NK-92 treated with Interleukin-12 subunit alpha and Interleukin-12 subunit beta, amount 100 ng/mL, for 24 hours (cell line): ENCODE results near the gene PHF13.

Experiments used
- DNase-seq: peaks from one replicate; lab custom pipeline; 2025; lab: John Stamatoyannopoulos, UW

The PHF13 gene

GRCh38 chr1:6602669-6603237, 10.8 kb upstream of the PHF13 start, which contains the start of gene KLHL21:
Gene KLHL21 (minus strand): TSS chr1:6602869. CDS start chr1:6602817, 52 bp downstream.
- peak; percentile 73 for DNase-seq

DNA sequence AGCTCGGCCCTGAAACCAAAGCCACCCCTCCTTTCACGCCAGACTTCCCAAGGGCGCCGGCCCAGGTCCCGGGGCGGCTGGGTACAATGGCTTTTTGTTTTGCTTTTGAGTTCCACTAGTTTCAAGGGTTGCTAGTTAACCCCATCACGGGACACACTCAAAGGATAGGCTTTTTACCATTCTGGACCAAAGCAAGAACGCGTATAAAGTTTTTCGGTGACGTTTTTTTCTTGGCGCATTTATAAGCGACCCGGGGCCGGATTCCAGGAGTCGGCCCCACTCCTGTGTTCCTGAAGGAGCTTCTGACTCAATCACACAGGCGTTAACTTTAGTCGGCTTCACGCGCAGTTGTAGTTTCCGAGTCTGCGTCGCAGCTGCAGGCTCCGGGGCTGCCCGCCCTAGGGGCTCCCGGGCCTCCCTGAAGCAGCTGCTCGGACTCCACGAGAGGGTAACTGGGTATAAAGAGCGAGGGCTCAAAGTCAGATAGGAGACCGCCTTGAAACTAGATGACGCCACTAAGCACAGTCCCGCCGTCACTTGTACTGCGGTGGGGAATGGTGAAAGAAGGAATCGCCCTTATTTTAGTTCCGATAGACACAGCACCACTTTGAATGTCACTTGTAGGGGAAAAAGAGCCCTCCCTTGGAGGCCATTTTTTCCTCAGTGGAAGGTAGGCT, 10.2 kb upstream of the PHF13 start:
- no peak for DNase-seq

DNA sequence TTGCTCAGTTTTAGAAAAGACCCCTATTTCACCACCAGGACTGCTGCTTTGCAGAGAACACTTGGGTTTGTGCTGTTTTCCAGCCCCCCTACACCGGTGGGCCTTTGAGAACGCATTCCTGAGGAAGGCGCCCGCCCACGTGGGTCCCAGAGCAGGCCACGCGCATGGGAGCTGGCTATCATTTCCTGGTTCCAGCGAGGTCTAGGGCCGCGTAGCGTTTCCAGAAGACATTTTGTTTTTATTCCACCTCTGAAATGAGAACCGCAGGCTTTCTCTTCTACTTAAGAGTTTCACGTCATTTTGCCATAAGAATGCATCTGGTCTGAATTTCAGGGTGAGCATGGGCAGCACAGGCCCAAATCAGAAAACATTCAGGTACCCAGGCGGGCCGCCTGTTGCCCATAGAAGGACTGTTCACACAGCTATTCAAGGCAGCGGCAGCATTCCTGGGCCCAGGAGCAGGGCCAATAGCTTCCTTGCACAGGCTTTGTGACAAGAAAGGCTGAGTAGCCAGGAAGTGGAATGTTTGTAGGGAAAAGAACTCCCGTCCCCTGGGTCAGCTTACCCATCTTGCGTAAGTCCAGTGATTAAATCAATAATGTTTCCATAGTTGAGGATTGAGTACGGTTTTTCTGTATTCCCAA, 9.5 kb upstream of the PHF13 start:
- DNase-seq, result no peak

DNA sequence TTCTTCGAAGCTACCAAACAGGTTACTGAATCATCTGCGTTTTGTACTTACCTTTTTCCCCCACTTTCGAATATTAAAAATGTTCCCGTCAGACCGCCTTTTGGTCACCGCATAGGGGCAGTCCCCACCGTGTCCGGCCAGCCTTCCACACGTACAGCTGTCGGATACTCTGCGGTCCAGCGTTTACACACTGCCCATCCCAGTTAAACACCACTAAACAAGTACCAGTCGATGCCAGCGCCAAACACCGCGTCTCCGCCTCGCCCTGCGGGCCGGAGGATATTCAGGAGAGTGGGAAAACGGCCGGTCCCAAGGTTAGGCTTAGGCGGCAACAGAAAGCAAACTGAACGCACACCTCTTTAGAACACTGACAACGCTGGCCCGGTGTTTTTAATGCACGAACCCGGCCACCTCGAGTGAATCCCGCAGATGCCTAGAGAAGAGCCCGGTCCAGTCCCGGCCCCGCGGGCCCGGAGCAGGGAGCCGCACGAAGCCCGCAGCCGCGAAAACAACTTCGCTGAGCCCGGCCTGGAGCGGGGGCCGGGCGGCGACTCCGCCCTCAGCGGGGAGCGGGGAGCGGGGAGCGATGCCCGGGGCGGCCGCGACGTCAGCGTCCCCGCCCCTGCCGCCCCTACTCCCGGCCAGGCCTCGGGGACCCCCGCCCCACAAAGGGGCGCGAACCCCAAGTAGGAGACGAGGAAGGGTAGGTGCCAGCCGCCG, 730 bp upstream of the PHF13 start:
- DNase-seq, result no peak

- DNase-seq, result no peak
Observed at GRCh38 chr1:6614019-6614928, 743 bp downstream of the PHF13 start.

DNA sequence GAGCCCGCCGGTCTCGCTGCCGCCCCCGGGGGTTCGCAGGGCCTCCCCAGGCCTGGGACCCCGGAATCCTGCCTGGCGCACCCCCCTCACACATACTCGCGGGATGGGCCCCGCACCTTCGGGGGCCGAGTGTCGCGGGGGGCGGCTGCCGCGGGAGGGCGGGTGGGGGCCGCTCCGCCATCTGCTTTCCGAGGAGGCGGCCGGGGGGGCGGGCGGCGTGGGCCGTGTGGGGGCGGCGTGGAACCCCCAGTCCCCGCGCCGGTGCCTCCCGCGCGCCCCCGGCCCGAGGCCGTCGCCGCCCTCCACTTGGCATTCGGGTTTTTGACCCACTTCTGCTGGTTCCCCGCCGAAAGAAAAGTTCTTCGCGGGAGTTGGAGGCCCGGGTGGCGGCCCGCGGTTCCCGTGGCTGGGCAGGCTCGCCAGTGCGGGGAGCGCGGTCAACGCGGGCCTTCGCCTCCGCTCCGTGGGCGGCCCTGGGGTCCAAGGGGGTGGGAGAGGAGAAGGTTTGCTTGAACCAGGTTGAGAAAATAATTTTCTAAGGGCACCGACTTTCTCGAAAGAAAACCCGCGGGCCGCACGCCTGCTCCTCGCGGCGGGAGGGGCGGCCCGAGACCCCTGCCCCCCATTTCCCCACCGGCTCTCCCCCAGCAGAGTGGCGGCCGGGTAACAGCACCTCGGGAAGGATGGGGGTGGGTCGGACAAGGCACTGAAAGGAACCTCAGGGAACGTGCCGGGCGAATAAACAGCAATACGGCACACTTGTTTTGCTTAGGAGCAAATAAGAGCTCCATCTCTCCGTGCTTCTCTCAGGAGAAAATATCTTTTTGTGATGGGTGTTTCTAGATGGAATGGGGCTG, 1.6 kb downstream of the PHF13 start:
- no peak for DNase-seq

GRCh38 chr1:6619045-6619444, 5.5 kb downstream of the PHF13 start:
- DNase-seq, result no peak

- no peak for DNase-seq
Observed at GRCh38 chr1:6621429-6622391, 8.2 kb downstream of the PHF13 start.

- DNase-seq, result no peak
Observed at GRCh38 chr1:6622396-6623152, 9.0 kb downstream of the PHF13 start.

DNA sequence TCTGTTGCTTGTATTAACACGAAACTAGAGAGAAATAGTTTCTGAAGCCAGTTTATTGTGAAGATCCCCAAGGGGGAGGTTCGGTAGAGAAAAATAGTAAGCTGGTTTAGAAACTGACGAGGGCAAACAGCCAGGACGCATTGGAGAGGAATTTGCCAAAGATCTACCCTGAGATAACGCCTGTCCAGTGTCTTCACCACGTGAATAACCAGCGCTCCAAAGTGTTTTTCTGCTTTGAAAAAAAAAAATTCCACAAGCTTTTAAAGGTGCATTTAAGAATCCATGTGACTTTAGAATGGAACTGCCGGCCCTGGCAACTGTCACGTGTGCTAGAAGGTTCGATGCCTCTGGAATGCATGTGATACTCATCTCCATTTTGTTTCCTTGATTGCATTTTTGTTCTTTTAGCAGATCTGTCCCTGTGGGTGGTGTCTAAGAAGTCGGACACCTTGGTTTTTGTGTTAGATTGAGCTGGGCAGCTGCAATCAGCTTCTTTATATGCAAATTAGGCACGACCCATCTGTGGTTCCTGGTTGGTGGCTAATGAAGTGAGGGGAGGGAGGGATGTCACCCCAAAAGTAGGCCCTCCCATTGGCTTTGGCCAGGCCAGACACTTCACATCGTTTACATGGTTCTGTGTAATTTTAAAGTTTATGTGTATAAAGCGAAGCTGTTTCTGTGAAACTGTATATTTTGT, 9.9 kb downstream of the PHF13 start:
- no peak for DNase-seq

DNA sequence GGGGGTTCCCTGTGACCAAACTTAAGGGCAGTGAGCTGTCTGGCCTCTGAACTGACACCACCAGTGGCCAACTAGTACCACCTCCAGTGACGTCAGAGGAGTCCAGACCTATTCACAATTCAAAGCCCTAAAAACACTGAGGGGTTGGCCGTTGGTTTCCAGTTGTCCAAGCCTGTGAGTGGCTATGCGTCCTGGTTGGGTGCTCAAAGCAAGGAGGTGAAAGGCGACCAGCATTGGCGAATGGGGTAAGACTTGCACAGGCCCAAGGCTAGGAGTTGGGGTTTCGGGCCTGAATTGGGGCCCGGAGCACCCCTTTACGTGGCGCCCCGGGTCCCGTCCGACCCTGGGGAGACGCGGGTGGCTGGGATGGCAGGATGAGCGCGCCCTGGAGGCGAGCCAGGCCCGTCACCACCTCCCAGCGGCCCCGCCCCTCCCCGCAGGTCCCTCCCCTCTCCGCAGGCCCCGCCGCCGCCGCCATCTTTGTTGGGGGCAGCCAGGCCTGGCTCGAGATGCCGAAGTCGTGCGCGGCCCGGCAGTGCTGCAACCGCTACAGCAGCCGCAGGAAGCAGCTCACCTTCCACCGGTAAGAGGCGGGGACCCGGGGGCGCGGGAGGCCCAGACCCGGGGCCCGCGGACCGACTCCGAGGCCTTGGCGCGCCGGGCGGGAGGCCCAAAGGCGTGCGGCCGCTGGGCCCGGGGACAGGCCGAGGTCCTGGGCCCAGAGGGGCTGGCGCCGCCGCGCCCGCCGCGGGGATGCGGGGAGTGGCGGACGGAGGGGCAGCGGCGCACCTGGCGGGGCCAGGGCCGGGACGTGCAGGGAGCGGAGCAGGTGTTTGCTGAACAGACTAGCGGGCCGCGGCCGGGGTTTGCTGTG, 11.4 kb downstream of the PHF13 start, which contains the start of gene THAP3:
THAP3 (plus strand) TSS at position 159 of the 874 bp plus-strand sequence; CDS start at position 510, 351 bp downstream.
- peak; percentile 65 for DNase-seq

DNA sequence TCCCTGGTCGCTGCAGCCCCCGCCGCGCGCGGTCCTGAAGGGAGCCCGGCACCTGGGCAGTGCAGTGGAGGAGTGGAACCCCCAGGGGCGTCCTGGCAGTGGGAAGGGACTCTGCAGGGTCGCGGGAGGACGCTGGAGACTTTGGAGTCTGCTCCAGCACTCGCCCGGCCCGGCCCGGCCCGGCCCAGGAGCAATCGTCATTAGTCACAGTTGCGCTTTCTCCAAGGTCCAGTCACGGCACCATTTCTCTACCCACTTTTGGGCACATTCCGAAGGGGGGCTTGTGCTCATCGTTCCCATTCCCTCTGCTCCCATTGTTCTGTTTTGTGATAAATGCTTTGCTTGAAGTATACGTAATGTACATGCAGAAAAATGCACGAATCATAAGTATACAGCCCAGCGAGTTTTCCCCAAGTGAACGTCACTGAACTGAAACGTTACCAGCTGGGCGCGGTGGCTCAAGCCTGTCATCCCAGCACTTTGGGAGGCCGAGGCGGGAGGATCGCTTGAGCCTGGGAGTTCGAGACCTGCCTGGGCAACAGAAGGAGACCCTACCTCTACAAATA, 12.1 kb downstream of the PHF13 start:
- DNase-seq, result no peak

GRCh38 chr1:6627031-6627430, 13.5 kb downstream of the PHF13 start:
- DNase-seq, result no peak

GRCh38 chr1:6627841-6628545, 14.5 kb downstream of the PHF13 start:
- no peak for DNase-seq

DNA sequence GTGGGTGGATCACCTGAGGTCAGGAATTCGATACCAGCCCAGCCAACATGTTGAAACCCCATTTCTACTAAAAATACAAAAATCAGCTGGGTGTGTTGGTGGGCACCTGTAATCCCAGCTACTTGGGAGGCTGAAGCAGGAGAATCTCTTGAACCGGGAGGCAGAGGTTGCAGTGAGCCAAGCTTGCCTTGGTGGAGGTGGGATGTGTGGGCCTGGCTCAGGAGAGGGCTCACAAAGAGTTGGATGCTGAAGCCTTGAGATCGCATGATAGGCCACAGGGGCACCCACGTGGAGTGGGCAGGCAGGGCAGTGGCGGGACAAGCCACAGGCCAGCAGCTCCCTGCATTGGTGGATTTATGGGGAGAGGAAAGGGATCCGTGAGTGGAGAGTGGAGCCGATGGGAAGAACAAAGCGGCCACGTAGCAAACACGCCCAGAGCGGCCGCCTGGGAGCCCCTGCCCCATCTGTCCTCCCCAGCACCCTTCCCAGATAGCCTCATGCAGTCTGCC, 15.5 kb downstream of the PHF13 start:
- DNase-seq, result no peak

GRCh38 chr1:6630027-6630426, 16.5 kb downstream of the PHF13 start:
- no peak for DNase-seq
